SU-DHL-6 (cell line): ENCODE results near the gene NTHL1.

Experiments used
- H2AFZ ChIP-seq: fragments of 200-600 bp; sonication (generic); 2 replicates; pipeline ENCODE4 v1.6.1; 2014; ENCODE audit warnings: low read depth, mild to moderate bottlenecking, moderate library complexity, mixed read lengths, antibody characterized with exemption, low read length; ENCODE audit not compliant: severe bottlenecking
- H3F3A ChIP-seq: fragments of 200-600 bp; shearing (Covaris generic); 2 replicates; pipeline ENCODE4 v1.6.0; 2016; ENCODE audit warnings: antibody characterized with exemption, mild to moderate bottlenecking; ENCODE audit not compliant: insufficient read depth
- H3K27ac ChIP-seq: fragments of 200-600 bp; sonication (generic); 2 replicates; pipeline ENCODE4 v1.5.1; 2016; ENCODE audit warnings: low read depth, mild to moderate bottlenecking, low read length, moderate library complexity, mixed read lengths
- H3K27me3 ChIP-seq: fragments of 200-600 bp; sonication (generic), shearing (Covaris generic); 2 replicates; pipeline ENCODE4 v1.6.0; 2014; ENCODE audit warnings: mild to moderate bottlenecking, low read length
- H3K36me3 ChIP-seq: fragments of 200-600 bp; sonication (generic); 2 replicates; pipeline ENCODE4 v1.6.1; 2014; ENCODE audit warnings: mild to moderate bottlenecking, low read length, mixed read lengths
- H3K4me2 ChIP-seq: fragments of 300-600, 200-600 bp; shearing (Covaris generic), sonication (generic); 2 replicates; pipeline ENCODE4 v1.6.0; 2014; ENCODE audit warnings: low read length, low read depth, mild to moderate bottlenecking; ENCODE audit not compliant: poor library complexity, severe bottlenecking
- H3K4me3 ChIP-seq: fragments of 200-600 bp; sonication (generic); 2 replicates; pipeline ENCODE4 v1.5.1; 2014; ENCODE audit warnings: antibody characterized with exemption, low read length, mild to moderate bottlenecking, mixed read lengths; ENCODE audit not compliant: insufficient read depth, poor library complexity, severe bottlenecking
- H3K79me2 ChIP-seq: fragments of 200-600 bp; sonication (generic); 2 replicates; pipeline ENCODE4 v1.6.1; 2014; ENCODE audit warnings: mild to moderate bottlenecking, low read length, moderate library complexity; ENCODE audit not compliant: insufficient read depth
- H3K9ac ChIP-seq: fragments of 200-600 bp; sonication (generic); 2 replicates; pipeline ENCODE4 v1.7.0; 2014; ENCODE audit warnings: mild to moderate bottlenecking, low read length
- H3K9me2 ChIP-seq: fragments of 200-600 bp; sonication (generic); replicated peaks from 2 replicates; pipeline ENCODE4 v1.6.1; 2014; ENCODE audit warnings: low read length; ENCODE audit not compliant: insufficient read depth
- H3K9me3 ChIP-seq: fragments of 200-600 bp; sonication (generic); 2 replicates; pipeline ENCODE4 v1.6.1; 2014; ENCODE audit warnings: low read length, mixed read lengths; ENCODE audit not compliant: insufficient read depth
- H4K20me1 ChIP-seq: fragments of 200-600 bp; sonication (generic); 2 replicates; pipeline ENCODE4 v1.6.1; 2014; ENCODE audit warnings: low read depth, mild to moderate bottlenecking, antibody characterized with exemption, low read length, moderate library complexity, mixed read lengths
- CTCF ChIP-seq: fragments of 200-600 bp; sonication (generic); IDR thresholded peaks from one replicate; pipeline ENCODE4 v1.5.1; 2017; ENCODE audit warnings: antibody characterized with exemption, mild to moderate bottlenecking, low read length, moderate library complexity; ENCODE audit not compliant: insufficient read depth, poor library complexity, severe bottlenecking
- EZH2phosphoT487 ChIP-seq: fragments of 200-600 bp; sonication (generic), shearing (Covaris generic); conservative IDR thresholded peaks from 2 replicates; pipeline ENCODE4 v1.6.1; 2018; ENCODE audit warnings: mild to moderate bottlenecking, antibody characterized with exemption, low read length, moderate library complexity, mixed read lengths

The NTHL1 gene

DNA sequence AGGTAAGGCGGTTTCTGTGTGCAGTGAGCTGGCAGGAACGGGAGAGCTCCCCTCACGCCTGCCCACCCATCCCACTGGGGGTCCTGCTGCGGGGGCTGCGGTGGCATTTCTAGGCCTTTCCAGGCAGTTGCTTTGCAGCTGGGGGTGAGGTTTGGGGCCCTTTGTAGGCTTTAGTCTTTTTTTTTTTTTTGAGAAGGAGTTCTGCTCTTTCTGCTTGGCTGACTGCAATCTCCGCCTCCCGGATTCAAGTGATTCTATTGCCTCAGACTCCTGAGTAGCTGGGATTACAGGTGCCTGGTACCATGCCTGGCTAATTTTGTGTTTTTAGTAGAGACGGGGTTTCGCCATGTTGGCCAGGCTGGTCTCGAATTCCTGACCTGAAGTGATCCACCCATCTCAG, 11.2 kb upstream of the NTHL1 start:
- H3K9me2 ChIP-seq: no peaks in the 10 kb centered on the region
- H3K79me2 ChIP-seq: no peaks in the 10 kb centered on the region
- no peak overlapping the region for H3K4me3 ChIP-seq
- H4K20me1 ChIP-seq: no peaks in the 10 kb centered on the region
- H3K4me2 ChIP-seq: no peak overlapping the region
- no peak overlapping the region for H3K27ac ChIP-seq
- no peak for TF ChIP-seq CTCF
- no peak for TF ChIP-seq EZH2phosphoT487
- no peaks in the 10 kb centered on the region for H3K36me3 ChIP-seq
- no peaks in the 10 kb centered on the region for H3K27me3 ChIP-seq
- H3F3A ChIP-seq: no peaks in the 10 kb centered on the region
- no peaks in the 10 kb centered on the region for H3K9me3 ChIP-seq
- H3K9ac ChIP-seq: no peak overlapping the region
- H2AFZ ChIP-seq: no peak overlapping the region

DNA sequence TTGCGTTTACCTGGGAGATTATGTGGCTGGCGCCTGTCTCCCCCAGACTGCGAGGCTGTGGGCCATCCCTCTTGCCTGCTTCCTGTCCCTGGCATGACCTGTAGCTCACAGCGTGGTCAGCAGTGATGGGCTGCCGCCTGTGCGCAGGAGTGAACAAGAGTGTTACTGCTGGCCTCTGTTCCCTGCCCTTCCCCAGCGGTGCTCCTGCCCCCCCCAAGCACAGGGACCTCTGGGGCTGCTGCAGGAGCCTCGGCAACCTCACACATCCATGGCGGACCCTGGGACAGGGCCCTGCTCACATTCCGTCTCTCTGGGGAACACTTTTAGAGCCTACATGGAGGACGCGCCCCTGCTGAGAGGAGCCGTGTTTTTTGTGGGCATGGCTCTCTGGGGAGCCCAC, 10.8 kb upstream of the NTHL1 start:
- TF ChIP-seq CTCF: no peak
- TF ChIP-seq EZH2phosphoT487: no peak
- Histone ChIP-seq H3F3A (no peaks in the 10 kb centered on the region), H3K9me2 (no peaks in the 10 kb centered on the region), H2AFZ (no peak overlapping the region), H3K4me3 (no peak overlapping the region), H3K9ac (no peak overlapping the region), H3K4me2 (no peak overlapping the region), H4K20me1 (no peaks in the 10 kb centered on the region), H3K79me2 (no peaks in the 10 kb centered on the region), H3K27me3 (no peaks in the 10 kb centered on the region), H3K36me3 (no peaks in the 10 kb centered on the region), H3K27ac (no peak overlapping the region), H3K9me3 (no peaks in the 10 kb centered on the region)

GRCh38 chr16:2057438-2057837, 9.8 kb upstream of the NTHL1 start:
- no peak overlapping the region for H3K9ac ChIP-seq
- no peaks in the 10 kb centered on the region for H3K79me2 ChIP-seq
- no peak overlapping the region for H3K4me2 ChIP-seq
- no peak overlapping the region for H3K4me3 ChIP-seq
- no peaks in the 10 kb centered on the region for H4K20me1 ChIP-seq
- no peak overlapping the region for H2AFZ ChIP-seq
- H3F3A ChIP-seq: no peaks in the 10 kb centered on the region
- H3K9me2 ChIP-seq: no peaks in the 10 kb centered on the region
- TF ChIP-seq EZH2phosphoT487: no peak
- TF ChIP-seq CTCF: no peak
- H3K27ac ChIP-seq: no peak overlapping the region
- no peaks in the 10 kb centered on the region for H3K9me3 ChIP-seq
- no peaks in the 10 kb centered on the region for H3K27me3 ChIP-seq
- no peaks in the 10 kb centered on the region for H3K36me3 ChIP-seq
